ENCODE measurements around the gene TP63. TPM values are rescaled to one million over a fixed set of nuclear protein-coding genes. Genes with fewer than 3 reads are reported as not detected.
A peak's percentile ranks its signal among the peaks of the same experiment; 100 is the strongest.

The TP63 gene
- total and polyA plus RNA-seq, 2 donors (not counting 3 experiments of a cell fraction or from before 2014, with no cell fraction given) = not detected

- Histone ChIP-seq H3K9me1 (replicated peaks; ENCODE audit: control insufficient read depth, extremely low read depth, insufficient read depth, low read length) (no peaks in the 10 kb centered on the region), H3K4me1 (ENCODE audit: control insufficient read depth, extremely low read depth, insufficient read depth, low read length) (peaks cover 22% of the 10 kb centered on the region), H4K20me1 (replicated peaks; ENCODE audit: control insufficient read depth, extremely low read depth, insufficient read depth, low read length) (no peaks in the 10 kb centered on the region), H3K36me3 (ENCODE audit: control insufficient read depth in 2 of 2, extremely low read depth in 1 of 2, insufficient read depth in 2 of 2, low read length in 2 of 2) (no peaks in the 10 kb centered on the region), H2AFZ (ENCODE audit: low read depth, low read length) (no peak overlapping the region), H3K79me2 (ENCODE audit: control insufficient read depth, insufficient read depth, low read length) (no peaks in the 10 kb centered on the region), H3K4me2 (ENCODE audit: insufficient read depth, low read length) (no peak overlapping the region), H3K27me3 (ENCODE audit: control insufficient read depth in 2 of 2, insufficient read depth in 2 of 2, low read length in 2 of 2) (no peaks in the 10 kb centered on the region), H3K9ac (replicated peaks; ENCODE audit: extremely low read depth, insufficient read depth, low read length) (no peak overlapping the region), H3K9me3 (replicated peaks; ENCODE audit: control insufficient read depth, insufficient read depth, low read length) (no peaks in the 10 kb centered on the region), H3K27ac (ENCODE audit: insufficient read depth, low read depth, low read length) (no peak overlapping the region), H3K4me3 (replicated peaks in 1 of 3; ENCODE audit: insufficient read depth in 1 of 3, low read depth in 1 of 3, low read length in 3 of 3) (no peak overlapping the region)
- dilution Hi-C loops (cut with MboI; ENCODE audit: extremely low pct_ligation_motif_present, low sequenced_read_pairs) (no loop called here), intact Hi-C loops (cut with micrococcal nuclease) (no loop called here)
- ChIA-PET CTCF (interaction anchor here (1.5 to 4.2 kb wide), 5 partner anchors 9 to 161 kb away, joined by 3 to 25 read pairs (median 5); no protein-coding TSS in a partner anchor), POLR2A (no interaction called here)
- peak; percentile 25 for DNase-seq (ENCODE audit: low read depth, low spot score)
- peak; percentile 49 for FAIRE-seq
- no TSS peak for BruUV-seq (replicated peaks)
- TF ChIP-seq FOS (IDR thresholded peaks at IDR 0.05; ENCODE audit: borderline replicate concordance, insufficient read depth, low read length) (peak; percentile 57), POLR2A (IDR thresholded peaks at IDR 0.05; ENCODE audit: low read depth, low read length) (no peak)
Measured at GRCh38 chr3:189787632-189788031, 156.4 kb downstream of the TP63 start.

- BruUV-seq (replicated peaks) = no TSS peak
- Histone ChIP-seq H2AFZ (ENCODE audit: low read depth, low read length) (no peak overlapping the region), H3K36me3 (ENCODE audit: control insufficient read depth in 2 of 2, extremely low read depth in 1 of 2, insufficient read depth in 2 of 2, low read length in 2 of 2) (no peaks in the 10 kb centered on the region), H3K9me1 (replicated peaks; ENCODE audit: control insufficient read depth, extremely low read depth, insufficient read depth, low read length) (no peaks in the 10 kb centered on the region), H3K9me3 (replicated peaks; ENCODE audit: control insufficient read depth, insufficient read depth, low read length) (no peaks in the 10 kb centered on the region), H4K20me1 (replicated peaks; ENCODE audit: control insufficient read depth, extremely low read depth, insufficient read depth, low read length) (no peaks in the 10 kb centered on the region), H3K9ac (replicated peaks; ENCODE audit: extremely low read depth, insufficient read depth, low read length) (no peak overlapping the region), H3K4me3 (replicated peaks in 1 of 3; ENCODE audit: insufficient read depth in 1 of 3, low read depth in 1 of 3, low read length in 3 of 3) (no peak overlapping the region), H3K4me1 (ENCODE audit: control insufficient read depth, extremely low read depth, insufficient read depth, low read length) (peaks cover 22% of the 10 kb centered on the region), H3K27ac (ENCODE audit: insufficient read depth, low read depth, low read length) (no peak overlapping the region), H3K79me2 (ENCODE audit: control insufficient read depth, insufficient read depth, low read length) (no peaks in the 10 kb centered on the region), H3K27me3 (ENCODE audit: control insufficient read depth in 2 of 2, insufficient read depth in 2 of 2, low read length in 2 of 2) (no peaks in the 10 kb centered on the region), H3K4me2 (ENCODE audit: insufficient read depth, low read length) (no peak overlapping the region)
- DNase-seq (ENCODE audit: low read depth, low spot score) (no peak), FAIRE-seq (no peak)
- CTCF ChIA-PET = interaction anchor here (1.1 to 1.8 kb wide), 3 partner anchors 27 to 159 kb away, joined by 3 to 12 read pairs (median 4); no protein-coding TSS in a partner anchor
- no peak for TF ChIP-seq MAX (IDR thresholded peaks at IDR 0.05; ENCODE audit: insufficient read depth, insufficient read length)
- TF ChIP-seq EZH2 (IDR thresholded peaks at IDR 0.05; ENCODE audit: borderline replicate concordance, low read depth, low read length, severe bottlenecking) = no peak
- no peak for TF ChIP-seq POLR2AphosphoS5 (IDR thresholded peaks at IDR 0.05; ENCODE audit: insufficient read depth, low read depth, low read length)
- no peak for TF ChIP-seq POLR2A (IDR thresholded peaks at IDR 0.05; ENCODE audit: low read depth, low read length)
- no peak for TF ChIP-seq JUN (IDR thresholded peaks at IDR 0.05; ENCODE audit: borderline replicate concordance, insufficient read depth, insufficient read length, low read depth)
- no peak for TF ChIP-seq GATA2 (IDR thresholded peaks at IDR 0.05; ENCODE audit: insufficient read depth, insufficient read length, low read depth, low read length)
- no peak for TF ChIP-seq MYC (IDR thresholded peaks at IDR 0.05; ENCODE audit: low read depth, low read length)
- TF ChIP-seq FOS (IDR thresholded peaks at IDR 0.05; ENCODE audit: borderline replicate concordance, insufficient read depth, low read length) = no peak
- no peak for TF ChIP-seq CTCF (IDR thresholded peaks at IDR 0.05; ENCODE audit: extremely low read depth in 1 of 2, insufficient read depth in 1 of 2, low read depth in 1 of 2, low read length in 2 of 2)
- dilution Hi-C loops (cut with MboI; ENCODE audit: extremely low pct_ligation_motif_present, low sequenced_read_pairs) = no loop called here
- intact Hi-C loops (cut with micrococcal nuclease) = no loop called here
- POLR2A ChIA-PET = no interaction called here
Measured at GRCh38 chr3:189789432-189789831, 158.2 kb downstream of the TP63 start.

Data from endothelial cell of umbilical vein (primary cell).